Measurements from ENCODE around the gene VWF. TPM values are rescaled to one million over a fixed set of nuclear protein-coding genes. Genes with fewer than 3 reads are reported as not detected.

VWF gene
- total RNA-seq, 1 experiment from 2014 or later = not detected

- Histone ChIP-seq H3K27me3 (ENCODE audit: low read length) (no peaks in the 10 kb centered on the region), H3F3A (ENCODE audit: low read length, unreplicated experiment) (no peaks in the 10 kb centered on the region), H3K79me2 (ENCODE audit: low read length) (no peaks in the 10 kb centered on the region), H2AFZ (ENCODE audit: low read length) (no peak overlapping the region), H3K4me3 (ENCODE audit: low read length) (no peak overlapping the region), H3K9me3 (ENCODE audit: low read length) (no peaks in the 10 kb centered on the region), H3K4me1 (ENCODE audit: insufficient read depth, low read length) (peaks cover 38% of the 10 kb centered on the region), H3K36me3 (ENCODE audit: low read depth, low read length) (no peaks in the 10 kb centered on the region), H4K20me1 (ENCODE audit: low read length) (no peaks in the 10 kb centered on the region), H3K9me2 (replicated peaks; ENCODE audit: low read length) (no peaks in the 10 kb centered on the region), H3K4me2 (ENCODE audit: low read length) (no peak overlapping the region), H3K9ac (ENCODE audit: low read length) (no peak overlapping the region), H3K27ac (ENCODE audit: low read length) (no peak overlapping the region)
- intact Hi-C loops (cut with micrococcal nuclease) = no loop called here
- ATAC-seq (no peak), DNase-seq (no peak)
- BruUV-seq (replicated peaks) = no TSS peak
- ChIA-PET POLR2A (ENCODE audit: unreplicated experiment) (no interaction called here), CTCF (no interaction called here)
- TF ChIP-seq EZH2phosphoT487 (IDR thresholded peaks at IDR 0.05; ENCODE audit: borderline replicate concordance, low read length) (no peak), EZH2 (IDR thresholded peaks at IDR 0.05; ENCODE audit: low read length, unreplicated experiment) (no peak)
Observed at GRCh38 chr12:6086316-6086715, 38.2 kb downstream of the VWF start.

GRCh38 chr12:6085841-6086240 lies 38.6 kb downstream of the VWF start:
- intact Hi-C loops (cut with micrococcal nuclease) = no loop called here
- ATAC-seq = no peak

GRCh38 chr12:6084969-6085450 lies 39.5 kb downstream of the VWF start:
- ChIA-PET CTCF (interaction anchor here (0.5 to 1.0 kb wide), 2 partner anchors 109 to 200 kb away, joined by 3 read pairs; no protein-coding TSS in a partner anchor), POLR2A (ENCODE audit: unreplicated experiment) (interaction anchor here (0.5 to 0.6 kb wide), 2 partner anchors 79 to 605 kb away, joined by 3 to 4 read pairs; no protein-coding TSS in a partner anchor)
- H3K9me2 ChIP-seq (replicated peaks; ENCODE audit: low read length) = no peaks in the 10 kb centered on the region
- TF ChIP-seq CTCF (conservative IDR thresholded peaks at IDR 0.05; ENCODE audit: low read depth, low read length) (no peak), EZH2phosphoT487 (IDR thresholded peaks at IDR 0.05; ENCODE audit: borderline replicate concordance, low read length) (no peak), EZH2 (IDR thresholded peaks at IDR 0.05; ENCODE audit: low read length, unreplicated experiment) (no peak)
- no peaks in the 10 kb centered on the region for H4K20me1 ChIP-seq (ENCODE audit: low read length)
- no peak overlapping the region for H3K9ac ChIP-seq (ENCODE audit: low read length)
- no peaks in the 10 kb centered on the region for H3F3A ChIP-seq (ENCODE audit: low read length, unreplicated experiment)
- H3K4me1 ChIP-seq (ENCODE audit: insufficient read depth, low read length) = peaks cover 38% of the 10 kb centered on the region
- DNase-seq (no peak), ATAC-seq (peak; percentile 35; the same call in 1 of the 2 replicates)
- BruUV-seq (replicated peaks) = no TSS peak
- no peaks in the 10 kb centered on the region for H3K36me3 ChIP-seq (ENCODE audit: low read depth, low read length)
- no peak overlapping the region for H2AFZ ChIP-seq (ENCODE audit: low read length)
- peak overlapping the region; percentile 58 for H3K27ac ChIP-seq (ENCODE audit: low read length)
- H3K9me3 ChIP-seq (ENCODE audit: low read length) = no peaks in the 10 kb centered on the region
- intact Hi-C loops (cut with micrococcal nuclease) = no loop called here
- no peaks in the 10 kb centered on the region for H3K27me3 ChIP-seq (ENCODE audit: low read length)
- H3K4me3 ChIP-seq (ENCODE audit: low read length) = no peak overlapping the region
- H3K79me2 ChIP-seq (ENCODE audit: low read length) = no peaks in the 10 kb centered on the region
- H3K4me2 ChIP-seq (ENCODE audit: low read length) = peak overlapping the region; percentile 68

More at GRCh38 chr12:6085841-6086240, 38.6 kb downstream of the VWF start:
- H3K27me3 ChIP-seq (ENCODE audit: low read length) = no peaks in the 10 kb centered on the region
- H3K9me2 ChIP-seq (replicated peaks; ENCODE audit: low read length) = no peaks in the 10 kb centered on the region
- POLR2A ChIA-PET (ENCODE audit: unreplicated experiment) = no interaction called here
- TF ChIP-seq EZH2 (IDR thresholded peaks at IDR 0.05; ENCODE audit: low read length, unreplicated experiment) (no peak), EZH2phosphoT487 (IDR thresholded peaks at IDR 0.05; ENCODE audit: borderline replicate concordance, low read length) (no peak), CTCF (conservative IDR thresholded peaks at IDR 0.05; ENCODE audit: low read depth, low read length) (no peak)
- CTCF ChIA-PET = no interaction called here
- no peaks in the 10 kb centered on the region for H3K9me3 ChIP-seq (ENCODE audit: low read length)
- peaks cover 38% of the 10 kb centered on the region for H3K4me1 ChIP-seq (ENCODE audit: insufficient read depth, low read length)
- H3K27ac ChIP-seq (ENCODE audit: low read length) = no peak overlapping the region
- no TSS peak for BruUV-seq (replicated peaks)
- no peak overlapping the region for H3K4me2 ChIP-seq (ENCODE audit: low read length)
- no peaks in the 10 kb centered on the region for H3K36me3 ChIP-seq (ENCODE audit: low read depth, low read length)
- no peaks in the 10 kb centered on the region for H4K20me1 ChIP-seq (ENCODE audit: low read length)
- H3K4me3 ChIP-seq (ENCODE audit: low read length) = no peak overlapping the region
- H3K9ac ChIP-seq (ENCODE audit: low read length) = no peak overlapping the region
- H3F3A ChIP-seq (ENCODE audit: low read length, unreplicated experiment) = no peaks in the 10 kb centered on the region
- no peak overlapping the region for H2AFZ ChIP-seq (ENCODE audit: low read length)
- no peak for DNase-seq
- no peaks in the 10 kb centered on the region for H3K79me2 ChIP-seq (ENCODE audit: low read length)

All from PC-3 (cell line).